HG03060 (cell line): Measurements from ENCODE around the gene PGLYRP1.

ENCODE experiments used
- ATAC-seq: cut with Tn5 transposase; IDR thresholded peaks from one replicate; pipeline ENCODE4 v1.9.1; 2021; ENCODE audit warnings: low read depth, moderate number of reproducible peaks; ENCODE audit not compliant: unreplicated experiment

Gene PGLYRP1

GRCh38 chr19:45972081-45972946 is 50.5 kb downstream of the PGLYRP1 start:
- ATAC-seq: no peak

GRCh38 chr19:45971260-45971902 is 51.5 kb downstream of the PGLYRP1 start:
- ATAC-seq: no peak

GRCh38 chr19:45969676-45970075 is 53.2 kb downstream of the PGLYRP1 start:
- ATAC-seq: no peak
